Natural killer cell (primary cell): Measurements from ENCODE around the gene P2RY2. TPM values are rescaled to one million over a fixed set of nuclear protein-coding genes. Genes with fewer than 3 reads are reported as not detected.

Experiments used
- ATAC-seq, 3 donors: fragments of 150-1000 bp in 2 of 3; fragments of 200-7000 bp in 1 of 3; cut with Tn5 transposase; 1 replicate in 1 of 3; 2 replicates in 2 of 3; pipeline ENCODE4 v1.10.0; 2021; ENCODE audit warnings: mild to moderate bottlenecking in 2 of 3, moderate library complexity in 2 of 3
- DNase-seq, 2 donors: peaks; one replicate each; pipeline versions ENCODE4 v3.0.0 to v3.0.0-alpha.2; 2013 to 2021; ENCODE audit warnings: mixed read lengths in 1 of 2
- H3K27ac ChIP-seq: one replicate; pipeline ENCODE4 v1.5.1; 2013; ENCODE audit warnings: mild to moderate bottlenecking, low read length
- H3K27me3 ChIP-seq: one replicate; pipeline ENCODE4 v1.6.1; 2013; ENCODE audit warnings: low read length; ENCODE audit not compliant: control insufficient read depth, insufficient read depth
- H3K36me3 ChIP-seq: one replicate; pipeline ENCODE4 v1.6.1; 2013; ENCODE audit warnings: low read length; ENCODE audit not compliant: control insufficient read depth, insufficient read depth
- H3K4me1 ChIP-seq: one replicate; pipeline ENCODE4 v1.6.1; 2013; ENCODE audit warnings: low read length; ENCODE audit not compliant: control insufficient read depth, insufficient read depth
- H3K4me3 ChIP-seq: one replicate; pipeline ENCODE4 v1.5.1; 2013; ENCODE audit warnings: low read length
- H3K9me3 ChIP-seq: one replicate; pipeline ENCODE4 v1.6.1; 2013; ENCODE audit warnings: low read length; ENCODE audit not compliant: control insufficient read depth, insufficient read depth
- H3K27ac Mint-ChIP-seq, 2 donors: one replicate each; pipeline ENCODE4 v1.8.0; 2022; ENCODE audit warnings: mild to moderate bottlenecking in 2 of 2, mixed read lengths in 2 of 2, moderate library complexity in 1 of 2
- H3K27me3 Mint-ChIP-seq, 2 donors: one replicate each; pipeline ENCODE4 v1.8.0; 2022; ENCODE audit warnings: low read depth in 2 of 2, mixed read lengths in 2 of 2
- H3K36me3 Mint-ChIP-seq: one replicate; pipeline ENCODE4 v1.8.0; 2022; ENCODE audit warnings: mixed read lengths
- H3K4me1 Mint-ChIP-seq, 2 donors: one replicate each; pipeline ENCODE4 v1.8.0; 2022; ENCODE audit warnings: mixed read lengths in 2 of 2
- H3K4me3 Mint-ChIP-seq: one replicate; pipeline ENCODE4 v1.8.0; 2022; ENCODE audit warnings: mild to moderate bottlenecking, moderate library complexity, mixed read lengths
- H3K9me3 Mint-ChIP-seq, 2 donors: one replicate each; pipeline ENCODE4 v1.8.0; 2022; ENCODE audit warnings: mixed read lengths in 2 of 2
- CTCF ChIP-seq: fragments of 200-600 bp; IDR thresholded peaks from one replicate; pipeline ENCODE4 v1.8.0; 2022; ENCODE audit warnings: antibody characterized with exemption
- WGBS: methylation state at CpG from one replicate; pipeline ENCODE4 v1.1.7; 2013; ENCODE audit warnings: missing lambda C conversion rate; ENCODE audit not compliant: insufficient coverage; 5-methylcytosine and 5-hydroxymethylcytosine counted together
- intact Hi-C: fragments of 100-400 bp; cut with micrococcal nuclease; formaldehyde crosslinking; loops from one replicate; pipeline ENCODE4 v1.14.2; 2022
- total RNA-seq, 4 donors: library from RNA; stranded (reverse); fragments of 120-200 nt in 1 of 4; gene quantifications; one replicate each; pipeline versions ENCODE4 v1.2.3 to v1.2.4, GENCODE V29; 2013 to 2022

P2RY2 gene
- total RNA-seq, 3 donors from 2014 or later (not counting 1 experiment from before 2014, with no cell fraction given), result 0.27 to 1.0 (median 0.90) TPM

DNA sequence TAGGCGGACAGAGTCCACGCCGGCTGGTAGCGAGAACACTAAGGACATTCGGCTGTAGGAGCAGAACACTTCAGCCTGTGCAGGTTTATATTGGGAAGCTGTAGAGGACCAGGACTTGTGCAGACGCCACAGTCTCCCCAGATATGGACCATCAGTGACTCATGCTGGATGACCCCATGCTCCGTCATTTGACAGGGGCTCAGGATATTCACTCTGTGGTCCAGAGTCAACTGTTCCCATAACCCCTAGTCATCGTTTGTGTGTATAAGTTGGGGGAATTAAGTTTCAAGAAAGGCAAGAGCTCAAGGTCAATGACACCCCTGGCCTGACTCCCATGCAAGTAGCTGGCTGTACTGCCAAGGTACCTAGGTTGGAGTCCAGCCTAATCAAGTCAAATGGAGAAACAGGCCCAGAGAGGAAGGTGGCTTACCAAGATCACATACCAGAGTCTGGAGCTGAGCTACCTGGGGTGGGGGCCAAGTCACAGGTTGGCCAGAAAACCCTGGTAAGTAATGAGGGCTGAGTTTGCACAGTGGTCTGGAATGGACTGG, 17.2 kb downstream of the P2RY2 start:
- Histone ChIP-seq H3K36me3 (no peaks in the 10 kb centered on the region), H3K27ac (no peak overlapping the region), H3K9me3 (no peaks in the 10 kb centered on the region), H3K4me3 (no peak overlapping the region), H3K27me3 (no peaks in the 10 kb centered on the region), H3K4me1 (no peaks in the 10 kb centered on the region)
- intact Hi-C loops, result no loop called here
- H3K36me3 Mint-ChIP-seq, result no peaks in the 10 kb centered on the region
- H3K27ac Mint-ChIP-seq, result no peak overlapping the region
- no peak overlapping the region for H3K4me3 Mint-ChIP-seq
- peaks cover 0 to 2% of the 10 kb centered on the region in 2 donors for H3K27me3 Mint-ChIP-seq
- no peaks in the 10 kb centered on the region for H3K4me1 Mint-ChIP-seq
- TF ChIP-seq CTCF, result no peak
- DNase-seq (no peak), ATAC-seq (no peak)
- H3K9me3 Mint-ChIP-seq, result no peaks in the 10 kb centered on the region
- 93% methylated on average over 8 of the region's 8 CpGs for WGBS

- Mint-ChIP-seq H3K36me3 (no peaks in the 10 kb centered on the region), H3K4me3 (no peak overlapping the region), H3K9me3 (no peaks in the 10 kb centered on the region), H3K4me1 (no peaks in the 10 kb centered on the region), H3K27me3 (peaks cover 0 to 3% of the 10 kb centered on the region in 2 donors), H3K27ac (no peak overlapping the region)
- no peak for TF ChIP-seq CTCF
- Histone ChIP-seq H3K9me3 (no peaks in the 10 kb centered on the region), H3K4me3 (no peak overlapping the region), H3K27ac (no peak overlapping the region), H3K36me3 (no peaks in the 10 kb centered on the region), H3K27me3 (no peaks in the 10 kb centered on the region), H3K4me1 (no peaks in the 10 kb centered on the region)
- intact Hi-C loops, result no loop called here
- no peak for ATAC-seq
- whole genome bisulfite sequencing, result 93% methylated on average over 4 of the region's 4 CpGs
- DNase-seq, result no peak
These were observed 18.2 kb downstream of the P2RY2 start for GRCh38 chr11:73236205-73236765.

- peak; percentile 21 for TF ChIP-seq CTCF
- H3K4me3 Mint-ChIP-seq, result no peak overlapping the region
- no peaks in the 10 kb centered on the region for H3K4me1 ChIP-seq
- H3K27me3 ChIP-seq, result no peaks in the 10 kb centered on the region
- peaks cover 0 to 3% of the 10 kb centered on the region in 2 donors for H3K27me3 Mint-ChIP-seq
- 63% methylated on average over 6 of the region's 6 CpGs for WGBS
- H3K36me3 Mint-ChIP-seq, result no peaks in the 10 kb centered on the region
- ATAC-seq (peak in 2 of 3 donors; percentile 46 to 62), DNase-seq (peak in 1 of 2 donors; percentile 37)
- H3K36me3 ChIP-seq, result no peaks in the 10 kb centered on the region
- H3K4me1 Mint-ChIP-seq, result no peaks in the 10 kb centered on the region
- no peak overlapping the region for H3K27ac ChIP-seq
- no peak overlapping the region for H3K4me3 ChIP-seq
- intact Hi-C loops, result no loop called here
- H3K9me3 ChIP-seq, result no peaks in the 10 kb centered on the region
- no peak overlapping the region for H3K27ac Mint-ChIP-seq
- no peaks in the 10 kb centered on the region for H3K9me3 Mint-ChIP-seq
These were observed 18.8 kb downstream of the P2RY2 start for GRCh38 chr11:73236854-73237253.
